ENCODE data around the gene MT1X.

MT1X gene

DNA sequence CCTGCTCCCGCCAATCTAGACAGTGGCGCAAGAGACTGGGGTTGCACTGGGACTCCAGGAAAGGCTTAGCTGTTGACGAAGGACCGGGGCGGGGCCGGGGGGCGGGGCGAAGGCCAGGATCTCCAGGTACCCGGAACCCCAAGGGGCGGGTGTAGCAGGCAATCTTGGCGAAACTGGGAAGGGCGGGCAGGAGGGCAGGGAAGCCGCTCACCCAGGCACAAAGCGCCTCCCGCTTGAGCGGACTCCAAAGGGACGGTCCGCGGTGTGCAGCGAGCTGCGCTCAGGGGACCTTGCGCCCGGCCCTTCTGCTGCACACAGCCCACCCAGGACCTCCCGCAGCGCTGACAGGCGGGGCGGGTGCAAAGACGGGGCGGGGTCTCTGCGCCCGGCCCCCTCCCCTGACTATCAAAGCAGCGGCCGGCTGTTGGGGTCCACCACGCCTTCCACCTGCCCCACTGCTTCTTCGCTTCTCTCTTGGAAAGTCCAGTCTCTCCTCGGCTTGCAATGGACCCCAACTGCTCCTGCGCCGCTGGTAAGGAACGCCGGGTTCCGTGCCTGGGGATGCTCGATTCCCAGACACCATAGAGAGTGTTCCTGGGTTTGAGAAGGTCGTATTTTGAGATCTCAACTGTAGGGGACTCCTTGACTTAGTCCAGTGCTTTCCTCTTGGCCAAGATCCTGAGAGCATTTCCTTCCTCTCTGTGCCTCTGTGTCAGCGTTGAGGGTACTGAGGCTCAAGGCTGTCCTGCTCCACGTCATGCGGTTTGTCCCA is 24.5 kb upstream of the MT1X start, which contains the start of gene MT1F:
TSS of gene MT1F (plus strand) at position 405 of the 772 bp plus-strand sequence. CDS start at position 505, 100 bp downstream.
- DNase-seq (ENCODE audit: extremely low read depth, low read depth), result no peak
- TF ChIP-seq, protein P1, sequence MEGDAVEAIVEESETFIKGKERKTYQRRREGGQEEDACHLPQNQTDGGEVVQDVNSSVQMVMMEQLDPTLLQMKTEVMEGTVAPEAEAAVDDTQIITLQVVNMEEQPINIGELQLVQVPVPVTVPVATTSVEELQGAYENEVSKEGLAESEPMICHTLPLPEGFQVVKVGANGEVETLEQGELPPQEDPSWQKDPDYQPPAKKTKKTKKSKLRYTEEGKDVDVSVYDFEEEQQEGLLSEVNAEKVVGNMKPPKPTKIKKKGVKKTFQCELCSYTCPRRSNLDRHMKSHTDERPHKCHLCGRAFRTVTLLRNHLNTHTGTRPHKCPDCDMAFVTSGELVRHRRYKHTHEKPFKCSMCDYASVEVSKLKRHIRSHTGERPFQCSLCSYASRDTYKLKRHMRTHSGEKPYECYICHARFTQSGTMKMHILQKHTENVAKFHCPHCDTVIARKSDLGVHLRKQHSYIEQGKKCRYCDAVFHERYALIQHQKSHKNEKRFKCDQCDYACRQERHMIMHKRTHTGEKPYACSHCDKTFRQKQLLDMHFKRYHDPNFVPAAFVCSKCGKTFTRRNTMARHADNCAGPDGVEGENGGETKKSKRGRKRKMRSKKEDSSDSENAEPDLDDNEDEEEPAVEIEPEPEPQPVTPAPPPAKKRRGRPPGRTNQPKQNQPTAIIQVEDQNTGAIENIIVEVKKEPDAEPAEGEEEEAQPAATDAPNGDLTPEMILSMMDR (IDR thresholded peaks at IDR 0.05; ENCODE audit: low read depth, low read length), result no peak

DNA sequence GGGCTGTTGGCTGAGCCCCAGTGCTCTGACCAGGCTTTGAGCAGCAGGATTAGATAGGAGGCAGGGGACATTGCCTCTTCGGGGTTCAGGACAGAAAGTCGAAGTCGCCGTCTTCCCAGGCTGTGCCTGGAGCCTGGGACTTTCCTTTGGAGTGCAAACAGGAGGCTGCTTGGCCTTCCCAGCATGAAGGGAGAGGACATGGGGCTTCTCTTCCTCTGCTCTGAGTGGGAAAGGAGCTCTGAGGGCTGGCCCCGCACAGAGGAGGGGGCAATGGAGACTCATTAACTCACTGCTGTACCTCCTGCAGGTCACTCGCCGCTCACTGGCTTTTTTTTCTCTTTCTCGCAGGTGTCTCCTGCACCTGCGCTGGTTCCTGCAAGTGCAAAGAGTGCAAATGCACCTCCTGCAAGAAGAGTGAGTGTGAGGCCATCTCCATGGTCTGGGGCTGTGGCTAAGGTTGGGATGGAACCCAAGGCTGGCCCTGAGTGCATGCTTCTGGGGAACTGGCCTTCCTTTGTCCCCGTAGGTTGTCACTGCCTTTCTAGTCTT is 23.9 kb upstream of the MT1X start:
- TF ChIP-seq, protein P1 (IDR thresholded peaks at IDR 0.05; ENCODE audit: low read depth, low read length), result no peak
- DNase-seq (ENCODE audit: extremely low read depth, low read depth), result no peak

DNA sequence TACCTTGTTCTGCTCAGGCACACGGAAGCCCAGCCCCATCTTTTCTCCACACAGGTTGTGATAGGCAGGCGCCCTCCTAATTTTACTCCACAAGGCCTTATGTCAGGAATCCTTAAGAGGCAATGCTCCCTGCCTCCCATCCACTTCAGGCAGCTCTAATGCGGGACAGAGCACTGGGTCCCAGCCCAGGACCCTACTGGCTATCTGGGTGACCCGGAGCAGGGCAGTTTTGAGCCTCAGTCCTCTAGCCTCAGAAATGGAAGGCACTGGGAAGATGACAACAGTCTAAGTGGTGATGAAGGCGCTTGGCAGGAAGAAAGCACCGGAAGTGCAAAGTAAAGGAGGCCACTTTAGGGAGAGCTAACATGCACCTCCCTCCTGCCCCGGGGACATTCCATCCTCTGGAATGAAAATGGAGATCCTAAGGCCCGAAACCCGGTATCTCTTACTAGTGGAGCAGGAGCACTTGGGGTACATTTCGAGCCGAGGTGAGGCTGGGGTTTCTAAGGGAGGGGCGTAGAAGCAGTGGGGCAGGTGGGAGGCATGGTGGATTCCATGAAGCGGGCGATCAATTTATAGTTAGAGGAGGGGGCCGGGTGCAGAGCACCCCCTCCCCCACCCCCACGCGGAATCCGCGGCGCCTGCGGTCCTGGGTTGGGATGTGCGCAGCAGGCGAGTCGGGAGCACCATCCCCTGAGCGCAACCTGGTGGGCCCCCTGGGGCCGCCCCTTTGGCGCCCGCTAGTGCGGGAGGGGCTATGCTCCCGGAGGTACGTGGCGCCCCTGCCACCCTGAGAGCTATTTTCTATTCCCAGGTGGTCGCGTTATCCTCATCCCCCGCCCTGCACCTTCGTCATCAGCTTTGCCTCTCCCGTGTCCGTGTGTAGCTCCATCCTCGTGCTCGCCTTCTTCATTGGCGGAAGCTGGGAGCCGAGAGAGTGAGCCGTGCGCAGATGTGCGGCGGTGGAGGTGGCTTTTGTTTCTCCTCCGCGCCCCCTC is 19.6 kb upstream of the MT1X start:
- no peak for DNase-seq (ENCODE audit: extremely low read depth, low read depth)
- TF ChIP-seq, protein P1 (IDR thresholded peaks at IDR 0.05; ENCODE audit: low read depth, low read length), result no peak

DNA sequence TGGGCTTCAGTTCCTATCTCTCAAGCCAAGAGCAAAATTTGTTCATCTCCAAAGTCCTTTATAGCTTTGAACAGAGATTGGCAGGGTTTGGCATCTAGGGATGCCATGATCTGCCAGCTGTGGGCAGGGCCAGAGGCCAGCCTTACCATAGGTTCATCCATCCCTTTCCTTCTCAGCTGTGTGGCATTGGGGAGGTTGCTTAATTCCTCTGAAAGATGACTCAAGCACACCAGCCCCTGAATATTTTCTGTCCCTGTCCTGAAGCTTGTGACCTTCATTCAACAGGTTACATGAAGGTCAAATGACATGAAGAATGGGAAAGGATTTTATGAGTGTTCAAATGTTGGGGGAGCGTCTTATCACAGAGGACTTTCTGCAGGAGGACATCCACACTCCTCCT is 17.8 kb upstream of the MT1X start:
- TF ChIP-seq, protein P1 (IDR thresholded peaks at IDR 0.05; ENCODE audit: low read depth, low read length), result no peak
- no peak for DNase-seq (ENCODE audit: extremely low read depth, low read depth)

DNA sequence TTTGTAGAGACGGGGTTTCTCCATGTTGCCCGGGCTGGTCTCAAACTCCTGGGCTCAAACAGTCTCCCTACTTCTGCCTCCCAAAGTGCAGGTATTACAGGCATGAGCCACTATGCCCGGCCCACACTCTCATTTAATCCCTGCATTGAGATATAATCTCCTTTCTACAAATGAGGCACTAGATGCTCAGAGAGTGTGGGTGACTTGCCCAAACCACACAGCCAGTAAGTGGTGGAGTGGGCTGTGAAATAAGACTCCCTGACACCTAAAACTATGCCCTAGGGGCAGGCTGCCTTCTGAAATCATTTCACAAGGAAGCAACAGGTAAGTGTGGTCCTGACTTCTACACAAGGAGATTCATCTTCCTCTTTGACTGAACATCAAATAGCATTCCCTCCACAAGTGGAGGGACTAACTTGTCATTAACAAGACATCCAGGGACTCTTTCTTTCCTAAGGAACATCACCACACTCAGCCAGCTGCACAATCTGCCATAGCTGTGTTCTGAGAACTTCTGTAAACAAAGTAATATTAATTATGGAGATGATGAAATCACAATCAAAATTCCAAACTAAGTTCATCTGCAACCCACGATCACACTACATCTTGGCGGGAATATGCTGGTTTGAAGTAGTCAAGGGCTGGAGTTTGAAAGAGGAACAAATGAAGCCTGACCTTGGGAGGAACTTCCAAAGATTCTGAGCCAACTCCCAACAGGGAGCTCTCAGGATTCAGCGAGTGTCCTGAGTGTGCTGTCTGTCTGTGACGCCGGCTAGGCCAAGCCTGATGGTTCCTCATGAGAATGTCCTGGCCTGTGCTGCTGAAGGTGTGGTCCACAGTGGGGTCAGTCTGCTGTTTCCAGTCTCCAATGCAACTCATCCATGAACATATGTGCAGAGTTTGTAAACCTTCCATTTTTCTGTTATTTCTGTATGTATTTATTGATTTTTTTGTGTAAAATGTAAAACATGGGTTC is 16.7 kb upstream of the MT1X start:
- peak; percentile 10 for DNase-seq (ENCODE audit: extremely low read depth, low read depth)

DNA sequence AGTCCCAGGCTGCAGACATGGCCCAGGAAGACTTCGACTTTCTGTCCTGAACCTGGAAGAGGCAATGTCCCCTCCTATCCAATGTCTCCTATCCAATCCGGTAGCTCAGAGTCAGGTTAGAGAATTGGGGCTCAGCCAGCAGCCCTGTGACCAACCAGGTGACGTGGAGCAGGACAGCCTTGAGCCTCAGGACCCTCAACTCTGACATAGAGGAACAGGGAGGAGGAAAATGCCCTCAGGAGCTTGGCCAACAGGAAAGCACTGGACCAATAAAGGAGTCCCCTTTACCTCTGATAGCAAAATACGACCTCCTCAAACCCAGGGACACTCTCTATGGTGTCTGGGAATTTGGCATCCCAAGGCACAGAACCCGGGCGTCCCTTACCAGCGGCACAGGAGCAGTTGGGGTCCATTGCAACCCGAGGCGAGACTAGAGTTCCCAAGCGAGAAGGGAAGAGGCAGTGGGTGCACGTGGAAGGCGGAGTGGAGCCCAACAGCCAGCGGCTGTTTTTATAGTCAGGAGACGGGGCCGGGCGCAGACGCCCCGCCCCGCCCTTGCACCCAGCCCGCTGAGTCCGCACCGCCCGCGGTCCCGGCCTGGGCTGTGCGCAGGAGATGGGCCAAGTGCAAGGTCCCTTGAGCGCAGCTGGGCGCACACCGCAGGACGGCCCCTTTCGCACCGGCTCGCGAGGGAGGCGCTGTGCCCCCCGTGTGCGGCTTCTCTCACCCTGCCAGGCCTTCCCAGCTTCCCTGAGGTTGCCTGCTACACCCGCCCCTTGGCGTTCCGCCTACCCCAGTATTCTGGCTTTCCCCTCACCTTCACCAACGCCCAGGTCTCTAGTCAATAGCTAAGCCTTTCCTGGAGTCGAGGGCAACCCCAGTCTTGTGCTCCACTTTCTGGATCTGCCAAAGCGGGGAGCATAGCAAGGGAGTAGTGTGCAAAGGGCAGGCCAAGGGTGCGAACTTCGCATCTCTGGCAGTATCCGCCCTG is 14.4 kb upstream of the MT1X start, which contains the start of gene MT1G:
TSS of gene MT1G (minus strand) at position 485 of the 991 bp plus-strand sequence. CDS start at position 413, 72 bp downstream.
- no peak for DNase-seq (ENCODE audit: extremely low read depth, low read depth)
- TF ChIP-seq, protein P1 (IDR thresholded peaks at IDR 0.05; ENCODE audit: low read depth, low read length), result no peak
